ENCODE results near the gene SLC5A6. TPM values are rescaled to one million over a fixed set of nuclear protein-coding genes. Genes with fewer than 3 reads are reported as not detected.

Gene SLC5A6
- total and polyA plus RNA-seq, 2 of the 8 experiments (the other 6 are each of a cell fraction or from before 2014, with no cell fraction given), result 118 to 183 TPM

DNA sequence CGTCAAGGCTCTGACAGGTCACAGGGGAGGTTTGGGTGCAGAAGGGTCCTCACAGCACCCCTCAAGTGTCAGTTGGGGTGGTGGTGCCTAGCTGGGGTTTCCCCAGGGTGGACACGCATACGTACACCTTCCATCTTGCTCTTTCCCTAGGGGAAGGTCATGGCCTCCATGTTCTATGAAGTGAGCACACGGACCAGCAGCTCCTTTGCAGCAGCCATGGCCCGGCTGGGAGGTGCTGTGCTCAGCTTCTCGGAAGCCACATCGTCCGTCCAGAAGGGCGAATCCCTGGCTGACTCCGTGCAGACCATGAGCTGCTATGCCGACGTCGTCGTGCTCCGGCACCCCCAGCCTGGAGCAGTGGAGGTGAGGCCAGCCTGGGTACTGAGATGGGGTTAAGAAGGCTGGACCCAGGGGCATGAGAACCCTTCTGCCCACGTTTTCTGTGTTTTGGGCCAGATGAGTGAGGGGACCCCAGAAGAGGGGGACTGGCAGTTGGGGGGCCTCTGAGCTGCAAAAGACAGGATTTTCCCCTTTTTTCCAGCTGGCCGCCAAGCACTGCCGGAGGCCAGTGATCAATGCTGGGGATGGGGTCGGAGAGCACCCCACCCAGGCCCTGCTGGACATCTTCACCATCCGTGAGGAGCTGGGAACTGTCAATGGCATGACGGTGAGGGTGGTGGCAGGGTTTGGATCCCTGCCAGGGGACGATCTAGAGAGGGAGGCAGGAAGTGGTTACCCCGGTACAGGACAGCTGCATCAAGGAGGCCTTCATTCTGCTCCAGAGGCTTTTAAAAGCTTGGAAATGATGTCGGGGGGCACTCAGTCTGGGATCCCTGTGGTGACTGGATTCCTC, 29.9 kb upstream of the SLC5A6 start:
- Histone ChIP-seq H3K23ac (ENCODE audit: insufficient read length) (no peak overlapping the region), H4K5ac (ENCODE audit: insufficient read length, low read depth, low read length) (no peak overlapping the region), H3K23me2 (ENCODE audit: low read depth, low read length) (no peaks in the 10 kb centered on the region), H4K91ac (replicated peaks; ENCODE audit: insufficient read length, low read length) (no peak overlapping the region), H2BK5ac (ENCODE audit: low read depth, low read length) (no peak overlapping the region), H3K79me1 (ENCODE audit: low read depth, low read length) (no peaks in the 10 kb centered on the region), H2BK12ac (ENCODE audit: low read depth, low read length) (no peak overlapping the region), H2AK5ac (ENCODE audit: low read depth, low read length) (no peak overlapping the region), H3K18ac (ENCODE audit: extremely low read depth, low read length) (no peak overlapping the region), H3K4ac (replicated peaks; ENCODE audit: insufficient read length, low read depth, low read length) (no peak overlapping the region), H2BK20ac (ENCODE audit: low read length) (no peak overlapping the region), H2BK15ac (ENCODE audit: low read length) (no peak overlapping the region), H3K4me1 (replicated peaks in 1 of 4; ENCODE audit: control insufficient read depth in 3 of 4, insufficient read depth in 4 of 4, low read length in 3 of 4) (no peaks in the 10 kb centered on the region), H3K27ac (ENCODE audit: low read depth, low read length) (no peak overlapping the region), H4K20me1 (replicated peaks in 1 of 2; ENCODE audit: control insufficient read depth in 1 of 2, insufficient read depth in 2 of 2, low read length in 2 of 2) (peaks cover 4 to 18% of the 10 kb centered on the region in 2 experiments), H3K4me2 (ENCODE audit: insufficient read depth in 1 of 2, low read depth in 2 of 2, low read length in 2 of 2) (no peak overlapping the region), H3K27me3 (replicated peaks in 1 of 4; ENCODE audit: control insufficient read depth in 3 of 4, extremely low read depth in 1 of 4, insufficient read depth in 3 of 4, low read length in 3 of 4) (no peaks in the 10 kb centered on the region), H3K4me3 (ENCODE audit: extremely low read depth in 1 of 4, insufficient read depth in 2 of 4, low read depth in 3 of 4, low read length in 4 of 4) (no peak overlapping the region), H3K14ac (ENCODE audit: insufficient read length) (no peak overlapping the region), H3K36me3 (ENCODE audit: control insufficient read depth in 2 of 4, insufficient read depth in 4 of 4, low read length in 3 of 4) (peaks cover 56 to 77% (median 75%) of the 10 kb centered on the region in 4 experiments), H2BK120ac (replicated peaks; ENCODE audit: low read depth, low read length) (no peak overlapping the region), H2AFZ (ENCODE audit: low read length) (no peak overlapping the region), H3K9ac (replicated peaks in 1 of 4; ENCODE audit: extremely low read depth in 1 of 4, low read depth in 3 of 4, low read length in 3 of 4) (no peak overlapping the region), H3K79me2 (ENCODE audit: control insufficient read depth in 1 of 2, insufficient read depth in 2 of 2, low read length in 2 of 2) (no peaks in the 10 kb centered on the region), H3K9me3 (ENCODE audit: insufficient read depth in 2 of 2, low read depth in 1 of 2, low read length in 1 of 2) (no peaks in the 10 kb centered on the region), H4K8ac (ENCODE audit: extremely low read depth, insufficient read depth, low read length) (no peak overlapping the region), H3K56ac (replicated peaks; ENCODE audit: insufficient read length, low read depth, low read length) (no peak overlapping the region)
- POLR2A ChIA-PET (ENCODE audit: partially characterized antibody), result interaction anchor here (0.8 to 32.6 kb wide), 14 partner anchors 2 to 144 kb away, joined by 3 to 835 read pairs (median 4); partner anchors contain the start of genes ATRAID and CAD
- CTCF ChIA-PET (ENCODE audit: partially characterized antibody), result interaction anchor here (0.7 to 3.9 kb wide), 14 partner anchors 10 to 143 kb away, joined by 3 to 32 read pairs (median 4); partner anchors contain the start of gene TRIM54
- FAIRE-seq (no peak), DNase-seq (ENCODE audit: low read depth in 1 of 2, low spot score in 2 of 2) (no peak)
- 95% methylated on average over 24 of the region's 24 CpGs; no CpG with 5 or more reads in 1 of the 2 experiments for WGBS, 2 experiments (ENCODE audit: extremely low coverage in 1 of 2, insufficient coverage in 1 of 2, insufficient read length in 1 of 2, insufficient replicate concordance in 2 of 2, low coverage in 1 of 2, low lambda C conversion rate in 2 of 2, missing lambda C conversion rate in 1 of 2)
- TF ChIP-seq MAFK (IDR thresholded peaks at IDR 0.05; ENCODE audit: low read depth, low read length) (no peak), HDAC2 (IDR thresholded peaks at IDR 0.05; ENCODE audit: borderline replicate concordance in 1 of 2, low read depth in 2 of 2, low read length in 2 of 2) (no peak), CBX5 (IDR thresholded peaks at IDR 0.05; ENCODE audit: low read depth, low read length) (no peak), SP4 (IDR thresholded peaks at IDR 0.05; ENCODE audit: low read length) (no peak), CBX8 (IDR thresholded peaks at IDR 0.05; ENCODE audit: borderline replicate concordance, low read depth, low read length) (no peak), YY1 (IDR thresholded peaks at IDR 0.05; ENCODE audit: low read depth, low read length) (no peak), SAP30 (IDR thresholded peaks at IDR 0.05; ENCODE audit: insufficient read depth, insufficient replicate concordance, low read length) (no peak), BCL11A (IDR thresholded peaks at IDR 0.05; ENCODE audit: low read depth in 2 of 2, low read length in 2 of 2) (no peak), JUND (IDR thresholded peaks at IDR 0.05; ENCODE audit: low read length) (no peak), TAF1 (IDR thresholded peaks at IDR 0.05; ENCODE audit: low read depth, low read length) (no peak), ZNF274 (IDR thresholded peaks at IDR 0.05; ENCODE audit: borderline replicate concordance, extremely low read depth, low read length) (no peak), BACH1 (IDR thresholded peaks at IDR 0.05; ENCODE audit: low read length) (no peak)
